H1 (cell line): ENCODE data around the gene ZNF683. TPM values are rescaled to one million over a fixed set of nuclear protein-coding genes. Genes with fewer than 3 reads are reported as not detected.

ENCODE experiments used
- CTCF ChIA-PET: fragments of 300-600 bp; sonication (Branson Sonifier 250); formaldehyde crosslinking; loops from one replicate; lab custom pipeline; 2021; ENCODE audit not compliant: partially characterized antibody; lab: Charles Lee
- POLR2A ChIA-PET: fragments of 300-600 bp; sonication (Branson Sonifier 250); formaldehyde crosslinking; loops from one replicate; lab custom pipeline; 2021; ENCODE audit warnings: inconsistent platforms; ENCODE audit not compliant: partially characterized antibody; lab: Charles Lee
- DNase-seq, 2 experiments: peaks; one replicate each; pipeline versions ENCODE4 v3.0.0 to v3.0.0-alpha.2; 2010 to 2022; ENCODE audit warnings: low spot score in 2 of 2, low read depth in 1 of 2, mixed read lengths in 1 of 2
- FAIRE-seq: peaks from 2 replicates; lab custom pipeline; 2011; peaks lifted over from hg19 to GRCh38; lab: Jason Lieb, UNC
- H2AFZ ChIP-seq: 2 replicates; pipeline ENCODE4 v1.8.1; 2012; ENCODE audit warnings: low read length, inconsistent platforms
- H2AK5ac ChIP-seq: 2 replicates; pipeline ENCODE4 v1.6.1; 2013; ENCODE audit warnings: low read depth, low read length
- H2BK120ac ChIP-seq: replicated peaks from 2 replicates; pipeline ENCODE3; 2013; ENCODE audit warnings: low read depth, low read length, inconsistent platforms
- H2BK12ac ChIP-seq: 2 replicates; pipeline ENCODE4 v1.6.1; 2013; ENCODE audit warnings: low read depth, low read length
- H2BK15ac ChIP-seq: 2 replicates; pipeline ENCODE4 v1.6.1; 2013; ENCODE audit warnings: low read length
- H2BK20ac ChIP-seq: 2 replicates; pipeline ENCODE4 v1.6.1; 2013; ENCODE audit warnings: low read length
- H2BK5ac ChIP-seq: 2 replicates; pipeline ENCODE4 v1.6.1; 2013; ENCODE audit warnings: low read depth, low read length
- H3K14ac ChIP-seq: 2 replicates; pipeline ENCODE4 v1.6.1; 2013; ENCODE audit warnings: inconsistent platforms; ENCODE audit not compliant: insufficient read length
- H3K18ac ChIP-seq: 2 replicates; pipeline ENCODE4 v1.6.1; 2013; ENCODE audit warnings: low read length; ENCODE audit errors: extremely low read depth
- H3K23ac ChIP-seq: 2 replicates; pipeline ENCODE4 v1.6.1; 2013; ENCODE audit warnings: inconsistent platforms; ENCODE audit not compliant: insufficient read length
- H3K23me2 ChIP-seq: 2 replicates; pipeline ENCODE4 v1.6.1; 2013; ENCODE audit warnings: low read depth, low read length
- H3K27ac ChIP-seq: 2 replicates; pipeline ENCODE4 v1.6.1; 2011; ENCODE audit warnings: low read depth, low read length, inconsistent platforms
- H3K27me3 ChIP-seq, 4 experiments: replicated peaks in 1 of 4; 1 replicate in 1 of 4; 2 replicates in 3 of 4; pipeline versions ENCODE4 v1.6.1 to v1.8.1; 2011 to 2013; ENCODE audit warnings: low read length in 3 of 4, mild to moderate bottlenecking in 3 of 4, inconsistent platforms in 2 of 4, mixed read lengths in 2 of 4, moderate library complexity in 1 of 4; ENCODE audit not compliant: control insufficient read depth in 3 of 4, insufficient read depth in 3 of 4; ENCODE audit errors: extremely low read depth in 1 of 4
- H3K36me3 ChIP-seq, 4 experiments: 2 replicates each; pipeline versions ENCODE4 v1.6.1 to v1.8.1; 2011 to 2013; ENCODE audit warnings: mild to moderate bottlenecking in 4 of 4, low read length in 3 of 4, moderate library complexity in 2 of 4, control low read depth in 1 of 4, inconsistent platforms in 1 of 4; ENCODE audit not compliant: insufficient read depth in 4 of 4, control insufficient read depth in 2 of 4
- H3K4ac ChIP-seq: replicated peaks from 2 replicates; pipeline ENCODE3; 2013; ENCODE audit warnings: low read length, low read depth, mixed read lengths, inconsistent platforms; ENCODE audit not compliant: insufficient read length
- H3K4me1 ChIP-seq, 4 experiments: replicated peaks in 1 of 4; 1 replicate in 1 of 4; 2 replicates in 3 of 4; pipeline versions ENCODE4 v1.6.1 to v1.8.1; 2011 to 2013; ENCODE audit warnings: low read length in 3 of 4, inconsistent platforms in 2 of 4, mixed read lengths in 1 of 4; ENCODE audit not compliant: insufficient read depth in 4 of 4, control insufficient read depth in 3 of 4
- H3K4me2 ChIP-seq, 2 experiments: 2 replicates each; pipeline versions ENCODE4 v1.6.1 to v1.8.1; 2011 to 2013; ENCODE audit warnings: low read depth in 2 of 2, low read length in 2 of 2, control low read depth in 1 of 2, inconsistent platforms in 1 of 2, mild to moderate bottlenecking in 1 of 2; ENCODE audit not compliant: insufficient read depth in 1 of 2
- H3K4me3 ChIP-seq, 4 experiments: fragments of 200-600, 300-600 bp in 1 of 4; sonication (generic), shearing (Covaris generic), sonication (Bioruptor Twin) in 1 of 4; 2 replicates each; pipeline versions ENCODE4 v1.5.1 to v1.8.1; 2011 to 2016; ENCODE audit warnings: low read length in 4 of 4, low read depth in 3 of 4, control low read depth in 2 of 4, inconsistent platforms in 2 of 4, mild to moderate bottlenecking in 2 of 4, mixed read lengths in 1 of 4, moderate library complexity in 1 of 4; ENCODE audit not compliant: insufficient read depth in 2 of 4; ENCODE audit errors: extremely low read depth in 1 of 4
- H3K56ac ChIP-seq: replicated peaks from 2 replicates; pipeline ENCODE3; 2013; ENCODE audit warnings: low read depth, mild to moderate bottlenecking, mixed read lengths, low read length, inconsistent platforms; ENCODE audit not compliant: insufficient read length
- H3K79me1 ChIP-seq: 2 replicates; pipeline ENCODE4 v1.6.1; 2013; ENCODE audit warnings: low read depth, low read length, control low read depth
- H3K79me2 ChIP-seq, 2 experiments: 2 replicates each; pipeline versions ENCODE4 v1.6.1 to v1.8.1; 2012 to 2013; ENCODE audit warnings: low read length in 2 of 2, mild to moderate bottlenecking in 2 of 2, inconsistent platforms in 1 of 2; ENCODE audit not compliant: insufficient read depth in 2 of 2, control insufficient read depth in 1 of 2
- H3K9ac ChIP-seq, 4 experiments: replicated peaks in 1 of 4; 1 replicate in 1 of 4; 2 replicates in 3 of 4; pipeline versions ENCODE4 v1.6.1 to v1.8.1; 2011 to 2013; ENCODE audit warnings: low read depth in 3 of 4, low read length in 3 of 4, control low read depth in 2 of 4, mild to moderate bottlenecking in 2 of 4, moderate library complexity in 2 of 4, inconsistent platforms in 1 of 4; ENCODE audit errors: extremely low read depth in 1 of 4
- H3K9me3 ChIP-seq, 2 experiments: 2 replicates each; pipeline versions ENCODE4 v1.6.1 to v1.8.1; 2012 to 2013; ENCODE audit warnings: mild to moderate bottlenecking in 2 of 2, moderate library complexity in 2 of 2, control low read depth in 1 of 2, inconsistent platforms in 1 of 2, low read depth in 1 of 2, low read length in 1 of 2, mixed read lengths in 1 of 2; ENCODE audit not compliant: insufficient read depth in 2 of 2
- H4K20me1 ChIP-seq, 2 experiments: replicated peaks in 1 of 2; 2 replicates each; pipeline versions ENCODE3 to v1.8.1; 2011 to 2013; ENCODE audit warnings: inconsistent platforms in 2 of 2, low read length in 2 of 2, mild to moderate bottlenecking in 1 of 2; ENCODE audit not compliant: insufficient read depth in 2 of 2, control insufficient read depth in 1 of 2
- H4K5ac ChIP-seq: 2 replicates; pipeline ENCODE4 v1.6.1; 2013; ENCODE audit warnings: low read length, low read depth, mixed read lengths, inconsistent platforms; ENCODE audit not compliant: insufficient read length
- H4K8ac ChIP-seq: 2 replicates; pipeline ENCODE4 v1.8.0; 2013; ENCODE audit warnings: mild to moderate bottlenecking, moderate library complexity, low read length, inconsistent platforms; ENCODE audit not compliant: insufficient read depth; ENCODE audit errors: extremely low read depth
- H4K91ac ChIP-seq: replicated peaks from 2 replicates; pipeline ENCODE3; 2013; ENCODE audit warnings: low read length, mixed read lengths, inconsistent platforms; ENCODE audit not compliant: insufficient read length
- ASH2L ChIP-seq: fragments of 200-600, 300-600 bp; sonication (generic); IDR thresholded peaks from one replicate; pipeline ENCODE4 v1.7.1; 2017; ENCODE audit warnings: low read length
- ATF3 ChIP-seq: IDR thresholded peaks from 2 replicates; pipeline ENCODE4 v1.6.1; 2011; ENCODE audit warnings: low read depth, mild to moderate bottlenecking, low read length; ENCODE audit not compliant: insufficient read depth
- EGR1 ChIP-seq: IDR thresholded peaks from 2 replicates; pipeline ENCODE4 v1.6.1; 2011; ENCODE audit warnings: low read depth, low read length, borderline replicate concordance
- GABPA ChIP-seq: IDR thresholded peaks from 2 replicates; pipeline ENCODE4 v1.6.1; 2011; ENCODE audit warnings: mild to moderate bottlenecking, low read length, moderate library complexity, borderline replicate concordance; ENCODE audit not compliant: insufficient read depth
- KDM1A ChIP-seq: fragments of 200-600, 300-600 bp; sonication (generic); IDR thresholded peaks from 2 replicates; pipeline ENCODE4 v1.7.1; 2016; ENCODE audit warnings: mild to moderate bottlenecking, low read length, borderline replicate concordance
- MAX ChIP-seq: IDR thresholded peaks from 2 replicates; pipeline ENCODE4 v1.6.1; 2012; ENCODE audit warnings: inconsistent platforms
- PHF8 ChIP-seq: fragments of 200-600 bp; sonication (generic); conservative IDR thresholded peaks from 2 replicates; pipeline ENCODE4 v1.7.1; 2012; ENCODE audit warnings: low read depth, mild to moderate bottlenecking, inconsistent platforms, low read length, moderate library complexity
- POLR2AphosphoS5 ChIP-seq: IDR thresholded peaks from 2 replicates; pipeline ENCODE4 v1.6.1; 2011; ENCODE audit warnings: low read depth, low read length
- RXRA ChIP-seq: IDR thresholded peaks from 2 replicates; pipeline ENCODE4 v1.6.1; 2011; ENCODE audit warnings: low read depth, mild to moderate bottlenecking, low read length, moderate library complexity; ENCODE audit not compliant: insufficient read depth
- SIN3A ChIP-seq, 2 experiments: IDR thresholded peaks in 1 of 2; conservative IDR thresholded peaks in 1 of 2; 2 replicates each; pipeline ENCODE4 v1.6.1; 2011 to 2012; ENCODE audit warnings: low read length in 2 of 2, improper control_type of control experiment in 1 of 2, low read depth in 1 of 2, mild to moderate bottlenecking in 1 of 2
- SUZ12 ChIP-seq: fragments of 200-600 bp; sonication (generic); IDR thresholded peaks from 2 replicates; pipeline ENCODE4 v1.6.1; 2012; ENCODE audit warnings: mild to moderate bottlenecking, inconsistent platforms, low read length, moderate library complexity, mixed read lengths
- WGBS, 2 experiments: shearing (Covaris generic) in 1 of 2; methylation state at CpG; one replicate each; pipeline versions ENCODE4 v1.1.6 to v1.1.7; 2013 to 2015; ENCODE audit warnings: low lambda C conversion rate in 2 of 2, mixed read lengths in 2 of 2, inconsistent platforms in 1 of 2, low coverage in 1 of 2, missing lambda C conversion rate in 1 of 2; ENCODE audit not compliant: insufficient replicate concordance in 2 of 2, insufficient coverage in 1 of 2, insufficient read length in 1 of 2; ENCODE audit errors: extremely low coverage in 1 of 2, missing lambda C conversion rate in 1 of 2; 5-methylcytosine and 5-hydroxymethylcytosine counted together
- polyA plus RNA-seq, 7 experiments: library from polyadenylated mRNA; depleted of rRNA in 3 of 7; stranded (reverse) in 5 of 7; unstranded in 2 of 7; fragments of >200 nt in 5 of 7; fragments of 200-250 nt in 2 of 7; gene quantifications; 1 replicate in 5 of 7; 2 replicates in 1 of 7; 4 replicates in 1 of 7; pipeline versions ENCODE4 v1.2.1 to v1.2.3, GENCODE V29; 2011 to 2013; ENCODE audit warnings: missing spikeins in 2 of 7, mixed read lengths in 2 of 7
- total RNA-seq: library from RNA; stranded (reverse); fragmentation: NEBNext Ultra II Directional; extraction: Animal tissue kit (Norgen Biotek cat#: 25700); gene quantifications from 2 replicates; pipeline ENCODE4 v1.2.1, GENCODE V29; 2021

Gene ZNF683
- total and polyA plus RNA-seq, 2 of the 8 experiments (the other 6 are each of a cell fraction or from before 2014, with no cell fraction given) = not detected

- Histone ChIP-seq H3K4ac (peak overlapping the region; percentile 82), H2BK5ac (peak overlapping the region; percentile 99), H4K8ac (peak overlapping the region; percentile 74), H2BK120ac (peak overlapping the region; percentile 80), H3K18ac (peak overlapping the region; percentile 99), H3K23me2 (peaks cover 29% of the 10 kb centered on the region), H4K20me1 (peaks cover 0 to 8% of the 10 kb centered on the region in 2 experiments), H3K36me3 (peaks cover 8 to 54% (median 21%) of the 10 kb centered on the region in 4 experiments), H3K4me1 (peaks cover 4 to 29% (median 11%) of the 10 kb centered on the region in 4 experiments), H3K4me2 (peak overlapping the region; percentile 92 to 94), H3K9me3 (no peaks in the 10 kb centered on the region), H3K23ac (no peak overlapping the region), H3K9ac (peak overlapping the region; percentile 87 to 95 (median 92)), H2BK15ac (peak overlapping the region; percentile 76; the same call in 1 of the 2 replicates), H3K79me1 (no peaks in the 10 kb centered on the region; the same call in 1 of the 2 replicates), H4K91ac (peak overlapping the region; percentile 87), H2BK20ac (peak overlapping the region; percentile 92), H2AFZ (no peak overlapping the region), H3K79me2 (peaks cover 12 to 57% of the 10 kb centered on the region in 2 experiments; a peak in 3 of 4 replicates), H3K4me3 (peak overlapping the region; percentile 78 to 98 (median 89)), H2AK5ac (peak overlapping the region; percentile 97; the same call in 1 of the 2 replicates), H4K5ac (peak overlapping the region; percentile 98), H2BK12ac (peak overlapping the region; percentile 97), H3K27me3 (no peaks in the 10 kb centered on the region), H3K27ac (peak overlapping the region; percentile 94), H3K14ac (peak overlapping the region; percentile 24), H3K56ac (peak overlapping the region; percentile 97)
- no peak for FAIRE-seq
- peak in 1 of 2 experiments; percentile 69 for DNase-seq
- ChIA-PET POLR2A (interaction anchor here (0.5 to 8.6 kb wide), 29 partner anchors 7 to 300 kb away, joined by 3 to 166 read pairs (median 4); partner anchors contain the start of genes CRYBG2, DHDDS, HMGN2 and PDIK1L), CTCF (interaction anchor here (0.8 to 3.1 kb wide), 8 partner anchors 8 to 136 kb away, joined by 3 to 16 read pairs (median 4); partner anchors contain the start of gene SH3BGRL3)
- 1% methylated on average over 20 of the region's 20 CpGs; no CpG with 5 or more reads in 1 of the 2 experiments for WGBS, 2 experiments
- TF ChIP-seq SIN3A (conservative IDR thresholded peaks at IDR 0.05 in 1 of 2, IDR thresholded peaks at IDR 0.05 in 1 of 2; ENCODE audit: low read depth in 1 of 2, low read length in 2 of 2) (peak; percentile 3 to 81; a peak in 1 of 4 replicates), KDM1A (no peak), RXRA (no peak), POLR2AphosphoS5 (no peak; the same call in 1 of the 2 replicates), ATF3 (no peak), ASH2L (no peak), EGR1 (no peak), SUZ12 (no peak), MAX (peak; percentile 91), PHF8 (peak; percentile 35; the same call in 1 of the 2 replicates), GABPA (no peak)
These were observed 39.1 kb upstream of the ZNF683 start for GRCh38 chr1:26411624-26412074.
